Endothelial cell of umbilical vein (primary cell): Measurements from ENCODE around the gene PGF. TPM values are rescaled to one million over a fixed set of nuclear protein-coding genes. Genes with fewer than 3 reads are reported as not detected.

Experiments used
- BruUV-seq: library from RNA; stranded (reverse); fragments of 400-500 nt; replicated peaks from 2 replicates; lab custom pipeline; 2021; lab: Mats Ljungman, UMichigan
- CTCF ChIA-PET: fragments of 300-600, 350-600 bp; sonication (Branson Sonifier 250); formaldehyde crosslinking; loops from one replicate; lab custom pipeline; 2021; ENCODE audit warnings: antibody characterized with exemption, inconsistent platforms; lab: Charles Lee
- POLR2A ChIA-PET: fragments of 300-600, 350-600 bp; sonication (Branson Sonifier 250); formaldehyde crosslinking; loops from one replicate; lab custom pipeline; 2021; ENCODE audit warnings: antibody characterized with exemption, inconsistent platforms; lab: Charles Lee
- DNase-seq: peaks from one replicate; pipeline ENCODE4 v3.0.0-alpha.2; 2011; ENCODE audit warnings: low read depth, low spot score
- FAIRE-seq: peaks from 2 replicates; lab custom pipeline; 2011; peaks lifted over from hg19 to GRCh38; lab: Jason Lieb, UNC
- H2AFZ ChIP-seq: 2 replicates; pipeline ENCODE4 v1.6.0; 2012; ENCODE audit warnings: low read depth, low read length, control low read depth, inconsistent platforms
- H3K27ac ChIP-seq: 2 replicates; pipeline ENCODE4 v1.5.1; 2011; ENCODE audit warnings: low read depth, mild to moderate bottlenecking, control low read depth, low read length, moderate library complexity; ENCODE audit not compliant: insufficient read depth
- H3K27me3 ChIP-seq, 2 experiments: 2 replicates each; pipeline versions ENCODE4 v1.6.0 to v1.6.1; 2011; ENCODE audit warnings: low read length in 2 of 2, mixed read lengths in 1 of 2; ENCODE audit not compliant: control insufficient read depth in 2 of 2, insufficient read depth in 2 of 2
- H3K36me3 ChIP-seq, 2 experiments: 2 replicates in 1 of 2; 3 replicates in 1 of 2; pipeline ENCODE4 v1.5.1; 2011; ENCODE audit warnings: low read length in 2 of 2, mild to moderate bottlenecking in 1 of 2, moderate library complexity in 1 of 2; ENCODE audit not compliant: control insufficient read depth in 2 of 2, insufficient read depth in 2 of 2; ENCODE audit errors: extremely low read depth in 1 of 2
- H3K4me1 ChIP-seq: 3 replicates; pipeline ENCODE4 v1.5.1; 2011; ENCODE audit warnings: mild to moderate bottlenecking, low read length; ENCODE audit not compliant: control insufficient read depth, insufficient read depth; ENCODE audit errors: extremely low read depth
- H3K4me2 ChIP-seq: 2 replicates; pipeline ENCODE4 v1.6.1; 2011; ENCODE audit warnings: low read length, control low read depth, mixed read lengths; ENCODE audit not compliant: insufficient read depth
- H3K4me3 ChIP-seq, 3 experiments: fragments of 200-600 bp in 1 of 3; sonication (generic), shearing (Covaris generic) in 1 of 3; replicated peaks in 1 of 3; 2 replicates each; pipeline ENCODE4 v1.5.1; 2011 to 2016; ENCODE audit warnings: control low read depth in 3 of 3, low read length in 3 of 3, mild to moderate bottlenecking in 2 of 3, inconsistent platforms in 1 of 3, low read depth in 1 of 3, moderate library complexity in 1 of 3; ENCODE audit not compliant: insufficient read depth in 1 of 3
- H3K79me2 ChIP-seq: 2 replicates; pipeline ENCODE4 v1.6.0; 2012; ENCODE audit warnings: low read length, inconsistent platforms; ENCODE audit not compliant: control insufficient read depth, insufficient read depth
- H3K9ac ChIP-seq: replicated peaks from 2 replicates; pipeline ENCODE3; 2011; ENCODE audit warnings: low read length, control low read depth; ENCODE audit not compliant: insufficient read depth; ENCODE audit errors: extremely low read depth
- H3K9me1 ChIP-seq: replicated peaks from 3 replicates; pipeline ENCODE4 v1.6.0; 2011; ENCODE audit warnings: mild to moderate bottlenecking, low read length; ENCODE audit not compliant: control insufficient read depth, insufficient read depth; ENCODE audit errors: extremely low read depth
- H3K9me3 ChIP-seq: replicated peaks from 2 replicates; pipeline ENCODE4 v1.5.1; 2012; ENCODE audit warnings: low read length, inconsistent platforms; ENCODE audit not compliant: control insufficient read depth, insufficient read depth
- H4K20me1 ChIP-seq: replicated peaks from 2 replicates; pipeline ENCODE3; 2011; ENCODE audit warnings: mild to moderate bottlenecking, low read length; ENCODE audit not compliant: control insufficient read depth, insufficient read depth; ENCODE audit errors: extremely low read depth
- EZH2 ChIP-seq: IDR thresholded peaks from 2 replicates; pipeline ENCODE4 v1.6.1; 2012; ENCODE audit warnings: borderline replicate concordance, low read depth, mild to moderate bottlenecking, moderate library complexity, low read length, inconsistent platforms; ENCODE audit not compliant: severe bottlenecking
- GATA2 ChIP-seq: IDR thresholded peaks from 2 replicates; pipeline ENCODE4 v1.7.0; 2011; ENCODE audit warnings: low read depth, mild to moderate bottlenecking, moderate library complexity, mixed read lengths, low read length; ENCODE audit not compliant: insufficient read length, insufficient read depth
- JUN ChIP-seq: IDR thresholded peaks from 2 replicates; pipeline ENCODE4 v1.6.1; 2011; ENCODE audit warnings: borderline replicate concordance, low read depth; ENCODE audit not compliant: insufficient read length, insufficient read depth
- POLR2AphosphoS5 ChIP-seq: IDR thresholded peaks from 2 replicates; pipeline ENCODE4 v1.6.1; 2012; ENCODE audit warnings: low read depth, mild to moderate bottlenecking, control low read depth, low read length, moderate library complexity; ENCODE audit not compliant: insufficient read depth
- dilution Hi-C: fragments of 300-500 bp; cut with MboI; formaldehyde crosslinking; loops from one replicate; pipeline ENCODE4 v1.15.0; 2019; ENCODE audit warnings: low sequenced_read_pairs; ENCODE audit not compliant: extremely low pct_ligation_motif_present
- intact Hi-C: fragments of 100-400 bp; cut with micrococcal nuclease; formaldehyde crosslinking; loops from one replicate; pipeline ENCODE4 v1.10.0; 2022
- polyA plus RNA-seq, 4 experiments: library from polyadenylated mRNA; depleted of rRNA in 3 of 4; stranded (reverse) in 3 of 4; unstranded in 1 of 4; fragments of >200 nt; gene quantifications; 2 replicates each; pipeline versions ENCODE4 v1.2.1 to v1.2.3, GENCODE V29; 2011 to 2012; ENCODE audit warnings: missing spikeins in 1 of 4
- total RNA-seq: library from RNA; stranded (reverse); gene quantifications from 2 replicates; pipeline ENCODE4 v1.2.3, GENCODE V29; 2021
- TF ChIP-seq, protein P1 (sequence below), 2 donors: IDR thresholded peaks; 1 replicate in 1 of 2; 2 replicates in 1 of 2; pipeline ENCODE4 v1.5.1; 2011; ENCODE audit warnings: low read length in 2 of 2, mild to moderate bottlenecking in 2 of 2, moderate library complexity in 2 of 2, control low read depth in 1 of 2, inconsistent platforms in 1 of 2, low read depth in 1 of 2; ENCODE audit not compliant: insufficient read depth in 1 of 2; ENCODE audit errors: extremely low read depth in 1 of 2

The PGF gene
- total and polyA plus RNA-seq, 2 donors (not counting 3 experiments of a cell fraction or from before 2014, with no cell fraction given) = 89.0 to 206 TPM

- Histone ChIP-seq H3K4me2 (no peak overlapping the region), H2AFZ (no peak overlapping the region), H4K20me1 (no peaks in the 10 kb centered on the region), H3K9me1 (no peaks in the 10 kb centered on the region), H3K36me3 (peaks cover 7 to 8% of the 10 kb centered on the region in 2 experiments), H3K27ac (no peak overlapping the region), H3K79me2 (no peaks in the 10 kb centered on the region), H3K9ac (no peak overlapping the region), H3K27me3 (no peaks in the 10 kb centered on the region), H3K9me3 (no peaks in the 10 kb centered on the region), H3K4me3 (no peak overlapping the region), H3K4me1 (peaks cover 38% of the 10 kb centered on the region)
- intact Hi-C loops (no loop called here), dilution Hi-C loops (no loop called here)
- TF ChIP-seq, protein P1, sequence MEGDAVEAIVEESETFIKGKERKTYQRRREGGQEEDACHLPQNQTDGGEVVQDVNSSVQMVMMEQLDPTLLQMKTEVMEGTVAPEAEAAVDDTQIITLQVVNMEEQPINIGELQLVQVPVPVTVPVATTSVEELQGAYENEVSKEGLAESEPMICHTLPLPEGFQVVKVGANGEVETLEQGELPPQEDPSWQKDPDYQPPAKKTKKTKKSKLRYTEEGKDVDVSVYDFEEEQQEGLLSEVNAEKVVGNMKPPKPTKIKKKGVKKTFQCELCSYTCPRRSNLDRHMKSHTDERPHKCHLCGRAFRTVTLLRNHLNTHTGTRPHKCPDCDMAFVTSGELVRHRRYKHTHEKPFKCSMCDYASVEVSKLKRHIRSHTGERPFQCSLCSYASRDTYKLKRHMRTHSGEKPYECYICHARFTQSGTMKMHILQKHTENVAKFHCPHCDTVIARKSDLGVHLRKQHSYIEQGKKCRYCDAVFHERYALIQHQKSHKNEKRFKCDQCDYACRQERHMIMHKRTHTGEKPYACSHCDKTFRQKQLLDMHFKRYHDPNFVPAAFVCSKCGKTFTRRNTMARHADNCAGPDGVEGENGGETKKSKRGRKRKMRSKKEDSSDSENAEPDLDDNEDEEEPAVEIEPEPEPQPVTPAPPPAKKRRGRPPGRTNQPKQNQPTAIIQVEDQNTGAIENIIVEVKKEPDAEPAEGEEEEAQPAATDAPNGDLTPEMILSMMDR (IDR thresholded peaks at IDR 0.05; ENCODE audit: extremely low read depth in 1 of 2, insufficient read depth in 1 of 2, low read depth in 1 of 2, low read length in 2 of 2) = no peak
- TF ChIP-seq GATA2 (no peak), EZH2 (no peak), POLR2AphosphoS5 (no peak), JUN (no peak)
- CTCF ChIA-PET = interaction anchor here (0.9 to 2.4 kb wide), 9 partner anchors 11 to 179 kb away, joined by 3 to 23 read pairs (median 5); partner anchors contain the start of gene RPS6KL1
- DNase-seq (no peak), FAIRE-seq (no peak)
- no TSS peak for BruUV-seq
- POLR2A ChIA-PET = interaction anchor here (1.0 to 1.1 kb wide), 3 partner anchors 21 to 149 kb away, joined by 3 read pairs; no protein-coding TSS in a partner anchor
Observed at GRCh38 chr14:74938531-74939495, 16.6 kb downstream of the PGF start.
